Erythroblast (primary cell): ENCODE measurements around the gene CD22.

Experiments used
- GATA1 ChIP-seq: IDR thresholded peaks from 2 replicates; pipeline ENCODE4 v1.6.1; 2011; ENCODE audit warnings: low read depth, mild to moderate bottlenecking, control low read depth, low read length, moderate library complexity
- POLR2A ChIP-seq: IDR thresholded peaks from 2 replicates; pipeline ENCODE4 v1.6.1; 2011; ENCODE audit warnings: mild to moderate bottlenecking, low read length

DNA sequence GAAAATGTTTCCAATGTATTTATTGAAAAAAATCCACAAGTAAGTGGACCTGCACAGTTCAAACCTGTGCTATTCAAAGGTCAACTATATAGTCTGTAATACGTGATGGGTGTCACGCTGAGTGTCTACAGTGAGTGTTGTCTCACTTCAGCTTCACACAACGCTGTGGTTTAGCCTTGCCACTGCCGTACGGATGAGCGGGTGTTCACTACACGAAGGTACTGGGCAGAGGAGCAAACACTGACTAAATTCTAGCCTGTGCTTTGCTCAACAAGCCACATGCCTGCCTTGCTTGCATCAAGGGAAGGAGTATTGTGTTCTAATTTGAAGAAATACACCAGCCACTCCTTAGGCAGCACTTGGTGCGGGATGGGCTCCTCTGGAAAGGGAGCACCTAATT, 25.9 kb downstream of the CD22 start:
- no peak for TF ChIP-seq POLR2A
- no peak for TF ChIP-seq GATA1
